Activated CD4-positive, CD25-positive, alpha-beta regulatory T cell (primary cell): Measurements from ENCODE around the gene MEX3D.

ENCODE experiments used
- DNase-seq, 4 experiments: peaks; one replicate each; lab custom pipeline; 2025; lab: John Stamatoyannopoulos, UW

The MEX3D gene

DNA sequence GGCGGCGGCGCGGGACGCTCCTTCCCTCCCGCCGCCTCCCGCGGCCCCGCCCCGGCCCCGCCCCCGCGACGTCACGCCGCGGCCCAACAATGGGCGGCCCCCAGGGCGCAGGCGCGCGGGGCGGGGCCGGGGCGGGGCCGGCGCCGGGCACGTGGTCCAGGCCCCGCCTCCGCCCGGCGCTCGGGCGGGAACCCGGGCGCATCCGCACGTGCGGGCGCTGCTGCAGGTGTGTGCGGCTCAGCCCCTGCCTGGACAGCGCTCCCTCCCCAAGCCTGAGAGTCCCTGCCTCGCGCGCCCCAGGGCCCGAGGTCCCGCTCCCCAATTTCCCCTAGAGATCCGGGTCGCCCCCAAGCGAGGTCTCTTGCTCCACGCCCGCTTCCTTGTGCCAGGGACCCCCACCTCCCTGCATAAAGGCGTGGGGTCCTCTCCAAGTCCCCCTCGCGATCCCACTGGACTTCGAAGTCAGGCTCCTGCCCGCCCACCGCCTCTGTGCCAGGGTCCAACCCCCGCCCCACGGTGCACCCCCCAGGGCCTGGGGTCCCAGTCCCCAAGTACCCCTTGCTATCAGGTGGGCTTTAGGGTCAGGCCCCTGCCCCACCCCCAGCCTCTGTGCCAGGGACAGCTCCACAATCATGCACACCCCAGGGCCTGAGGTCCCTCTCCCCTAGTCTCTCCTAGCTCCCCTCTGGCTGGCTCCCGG lies at the start of gene MEX3D:
Gene MEX3D, minus strand, starts transcription at position 6 of the 700 bp plus-strand sequence. CDS start 267 bp downstream, outside the sequence.
- DNase-seq, result peak; percentile 62 to 80 (median 72)

DNA sequence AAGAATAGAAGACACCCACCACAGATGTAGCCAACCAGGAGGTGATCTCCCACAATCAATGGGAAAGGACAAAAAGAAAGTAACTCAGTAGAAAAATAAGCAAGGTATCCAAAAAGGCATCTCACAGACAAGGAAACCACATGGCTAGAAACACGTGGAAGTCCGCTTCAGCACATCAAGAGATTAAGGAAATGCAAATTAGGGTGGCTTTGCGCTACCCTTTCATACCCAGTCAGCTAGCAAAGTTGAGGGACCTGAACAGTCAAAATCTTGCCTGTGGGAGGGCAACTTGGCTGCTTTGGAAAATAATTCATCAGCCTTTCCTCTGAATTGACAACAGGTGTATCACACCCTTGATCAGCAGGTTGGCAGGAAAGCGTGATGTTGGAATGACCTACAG lies 48.8 kb upstream of the MEX3D start:
- no peak for DNase-seq

DNA sequence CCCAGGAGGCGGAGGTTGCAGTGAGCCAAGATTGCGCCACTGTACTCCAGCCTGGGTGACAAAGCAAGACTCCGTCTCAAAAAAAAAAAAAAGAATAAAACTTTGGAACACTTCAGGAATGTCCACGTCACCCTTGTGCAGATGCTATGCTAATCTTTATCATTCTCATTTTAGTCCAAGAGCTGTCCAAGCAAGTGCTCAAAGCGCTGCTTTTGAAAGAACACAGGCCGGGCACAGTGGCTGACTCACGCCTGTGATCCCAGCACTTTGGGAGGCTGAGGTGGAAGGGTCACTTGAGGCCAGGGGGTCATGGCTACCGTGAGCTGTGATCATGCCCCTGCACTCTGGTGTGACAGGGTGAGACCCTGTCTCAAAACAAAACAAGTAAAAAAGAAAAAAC lies 48.3 kb upstream of the MEX3D start:
- no peak for DNase-seq

DNA sequence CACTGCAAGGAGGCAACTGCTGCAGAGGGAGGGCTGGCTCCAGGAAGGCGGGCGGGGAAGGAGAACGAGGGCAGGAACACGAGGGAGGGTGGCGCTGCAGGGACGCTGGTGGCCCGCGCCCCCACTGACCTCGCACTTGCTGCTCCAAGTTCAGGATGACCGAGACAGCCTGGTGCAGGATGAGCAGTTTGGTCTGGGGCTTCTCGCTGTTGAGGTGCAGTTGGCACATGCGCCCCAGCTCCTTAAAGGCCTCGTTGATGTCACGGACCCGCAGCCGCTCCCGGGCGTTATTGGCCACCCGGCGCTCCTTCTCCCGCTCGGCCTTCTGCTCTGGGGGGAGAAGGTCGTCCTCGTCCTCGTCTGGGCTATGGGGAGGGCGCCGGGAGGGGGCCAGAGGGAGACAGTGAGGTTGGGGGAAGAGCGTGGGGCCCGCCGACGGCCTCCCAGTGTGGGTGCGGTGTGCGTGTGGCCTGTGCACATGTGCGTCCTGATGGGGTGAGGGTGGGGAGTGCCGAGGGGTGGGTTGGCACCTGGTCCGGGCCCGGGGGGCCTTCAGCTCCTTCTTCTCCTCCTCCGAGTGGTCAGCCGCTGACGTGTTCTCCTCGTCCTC lies 47.1 kb upstream of the MEX3D start:
- DNase-seq, result no peak

DNA sequence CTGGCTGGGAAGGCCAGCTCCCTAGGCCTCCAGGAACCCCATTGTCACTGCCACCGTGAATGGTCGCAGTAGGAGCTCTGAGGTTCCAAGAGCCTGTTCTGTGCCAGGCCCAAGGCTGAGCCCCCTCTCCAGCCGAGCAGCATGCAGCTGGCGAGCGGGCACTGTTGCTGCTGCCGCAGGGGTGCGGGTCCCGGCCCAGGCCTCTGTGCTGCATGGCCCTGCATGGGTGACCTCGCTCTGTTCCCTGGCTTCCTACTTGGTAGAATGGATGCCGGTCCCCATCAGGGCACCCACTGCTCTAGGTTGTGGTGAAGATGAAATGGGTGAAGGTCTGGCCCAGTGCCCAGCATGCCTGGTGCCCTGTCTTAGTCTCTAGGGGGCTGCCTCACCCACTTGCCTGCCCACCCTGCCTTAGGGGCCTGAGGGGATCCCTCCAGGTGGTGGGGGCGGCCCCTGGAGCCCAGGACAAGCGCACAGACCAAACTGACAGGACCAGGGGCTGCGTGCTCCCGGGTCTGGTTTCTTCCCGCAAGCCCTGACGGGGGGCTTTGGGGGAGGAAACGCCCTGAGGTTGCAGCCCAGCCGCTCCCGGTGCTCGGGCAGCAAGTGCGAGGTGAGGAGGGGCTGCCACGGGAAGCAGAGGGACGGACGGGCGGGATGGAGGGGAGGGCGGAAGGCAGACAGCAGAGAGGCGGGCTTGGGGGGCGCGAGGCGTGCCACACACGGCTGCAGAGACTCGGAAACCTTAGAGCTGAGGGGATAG lies 45.9 kb upstream of the MEX3D start:
- DNase-seq, result no peak

DNA sequence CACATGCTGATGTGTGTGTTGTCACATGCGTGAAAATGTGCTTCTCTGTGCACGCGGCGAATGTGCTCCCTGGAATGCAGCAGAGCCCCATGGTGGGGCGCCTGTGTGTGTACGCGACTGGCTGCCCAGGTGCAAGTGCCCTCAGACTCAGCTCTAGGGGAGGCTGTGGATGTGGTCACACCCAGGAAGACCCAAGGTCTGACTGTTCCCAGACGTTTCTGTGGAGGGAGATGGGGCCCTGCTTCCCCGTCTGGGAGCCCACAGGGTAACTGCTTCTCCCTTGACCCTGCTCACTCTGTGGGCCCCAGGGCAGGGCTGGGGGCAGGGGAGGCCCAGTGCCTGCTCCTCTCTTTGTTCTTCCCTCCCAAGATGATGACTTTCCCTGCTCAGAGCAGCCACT lies 45.0 kb upstream of the MEX3D start:
- no peak for DNase-seq

DNA sequence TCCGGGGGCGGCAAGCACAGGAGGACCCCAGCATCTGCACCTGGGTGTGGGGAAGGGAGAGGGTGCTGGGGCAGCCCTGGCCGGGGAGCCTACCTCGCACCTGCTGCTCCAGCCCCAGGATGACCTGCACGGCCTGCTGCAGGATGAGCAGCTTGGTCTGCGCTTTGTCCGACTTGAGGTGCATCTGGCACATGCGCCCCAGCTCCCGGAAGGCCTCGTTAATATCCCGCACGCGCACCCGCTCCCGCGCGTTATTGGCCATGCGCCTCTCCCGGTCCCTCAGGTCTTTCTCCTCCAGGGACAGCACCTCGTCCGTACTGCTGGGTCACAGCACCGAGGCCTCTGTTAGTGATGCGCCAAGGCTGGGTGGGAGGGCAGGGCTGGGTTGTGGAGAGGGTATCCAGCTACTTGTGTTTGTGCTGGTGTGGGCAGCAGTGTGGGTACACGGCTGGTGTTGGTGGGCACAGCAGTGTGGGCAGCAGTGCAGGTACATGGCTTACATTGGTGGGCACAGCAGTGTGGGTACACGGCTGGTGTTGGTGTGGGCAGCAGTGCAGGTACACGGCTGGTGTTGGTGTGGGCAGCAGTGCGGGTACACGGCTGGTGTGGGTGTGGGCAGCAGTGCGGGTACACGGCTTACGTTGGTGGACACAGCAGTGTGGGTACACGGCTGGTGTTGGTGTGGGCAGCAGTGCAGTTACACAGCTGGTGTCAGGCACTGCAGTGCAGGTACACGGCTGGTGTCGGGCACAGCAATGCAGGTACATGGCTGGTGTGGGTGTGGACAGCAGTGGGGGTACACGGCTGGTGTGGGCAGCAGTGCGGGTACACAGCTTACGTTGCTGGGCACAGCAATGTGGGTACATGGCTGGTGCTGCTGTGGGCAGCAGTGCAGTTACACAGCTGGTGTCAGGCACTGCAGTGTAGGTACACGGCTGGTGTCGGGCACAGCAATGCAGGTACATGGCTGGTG lies 44.3 kb upstream of the MEX3D start:
- DNase-seq, result no peak

DNA sequence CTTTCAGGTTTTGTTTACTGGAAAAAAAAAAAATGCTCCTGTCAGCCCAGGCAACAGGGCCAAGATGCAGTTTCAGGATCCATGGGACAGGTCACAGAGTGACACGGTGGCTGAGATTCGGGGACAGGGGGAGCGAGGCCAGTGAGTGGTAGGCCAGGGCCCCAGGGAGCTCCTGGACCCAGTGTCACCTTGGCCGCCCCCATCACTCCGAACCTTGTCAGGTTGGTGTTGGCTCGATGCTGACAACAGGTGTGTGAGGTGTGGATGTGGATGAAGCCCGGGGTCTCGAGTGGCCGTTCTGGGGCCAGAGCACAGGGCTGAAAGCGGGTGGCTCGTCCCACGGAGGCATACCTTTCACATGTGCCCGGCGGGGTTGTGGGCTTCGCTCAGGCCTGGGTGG lies 43.2 kb upstream of the MEX3D start:
- no peak for DNase-seq

DNA sequence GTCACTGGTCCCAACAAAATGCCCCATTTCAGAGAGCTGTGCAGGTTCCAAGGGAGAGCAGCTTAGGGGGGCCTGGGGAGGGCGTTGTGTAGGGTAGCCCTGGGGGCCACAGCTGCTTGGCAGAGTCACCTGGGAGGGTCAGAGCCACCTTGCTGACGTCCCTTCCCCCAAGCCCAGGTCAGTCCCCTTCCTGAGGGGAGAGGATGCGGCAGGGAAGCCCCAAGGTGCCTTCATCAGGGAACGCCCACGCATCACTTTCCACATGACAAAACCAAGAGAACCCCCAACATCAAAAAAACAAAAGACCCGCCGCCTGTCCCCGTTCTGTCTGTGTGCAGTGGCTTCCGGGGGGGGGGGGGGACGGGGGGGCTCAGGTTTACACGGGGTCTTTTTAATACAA lies 42.5 kb upstream of the MEX3D start:
- no peak for DNase-seq

DNA sequence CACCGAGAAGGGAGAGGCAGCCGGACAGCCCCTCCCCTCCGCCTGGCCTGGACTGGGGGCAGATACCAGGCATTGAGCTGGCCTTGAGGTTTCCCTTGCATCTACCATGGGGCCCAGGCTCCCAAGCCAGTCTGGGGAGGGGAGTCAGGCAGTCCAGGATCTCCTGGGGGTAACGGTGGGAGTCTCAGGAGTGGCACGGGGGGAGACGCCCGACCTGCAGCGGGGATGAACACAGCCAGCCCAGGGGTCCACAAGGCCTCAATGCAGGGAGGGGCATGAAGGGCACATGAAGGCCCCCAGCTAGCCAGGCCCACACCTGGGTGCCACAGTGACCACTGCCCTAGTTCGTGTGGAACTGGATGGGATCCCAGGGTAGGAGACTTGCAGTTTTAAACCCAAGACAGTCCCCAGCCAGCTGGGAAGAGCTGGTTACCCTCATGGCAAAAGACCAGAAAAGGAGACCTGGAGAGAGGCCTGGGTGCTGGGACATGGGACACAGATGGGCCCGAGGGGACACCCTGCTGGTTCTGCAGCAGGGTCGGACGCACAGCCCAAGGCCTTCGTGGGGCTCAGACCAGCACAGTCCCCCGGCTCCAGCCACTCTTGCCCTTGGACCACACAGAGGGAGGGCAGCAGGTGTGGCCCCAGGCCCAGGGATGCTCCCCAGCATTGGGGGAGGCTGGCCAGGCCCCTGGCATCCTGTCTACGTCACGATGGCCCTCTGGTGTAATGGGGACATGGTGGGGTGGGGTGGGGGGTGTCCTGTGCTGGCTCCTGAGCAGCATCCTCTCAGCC lies 41.8 kb upstream of the MEX3D start:
- no peak for DNase-seq

DNA sequence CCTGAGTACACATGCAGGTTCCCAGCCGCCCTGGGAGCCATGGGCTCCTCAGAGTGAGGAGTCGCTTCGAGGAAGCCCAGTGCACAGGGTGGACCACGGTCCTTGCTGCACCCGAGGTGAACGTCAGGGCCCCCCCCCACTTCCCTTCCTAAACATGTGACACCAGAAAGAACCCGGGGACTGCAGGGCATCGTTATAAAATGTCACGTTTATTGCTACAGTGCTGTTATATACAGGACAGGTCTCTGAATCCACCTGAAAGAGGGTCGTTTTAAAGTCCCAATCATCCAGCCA lies 40.9 kb upstream of the MEX3D start:
- DNase-seq, result no peak

DNA sequence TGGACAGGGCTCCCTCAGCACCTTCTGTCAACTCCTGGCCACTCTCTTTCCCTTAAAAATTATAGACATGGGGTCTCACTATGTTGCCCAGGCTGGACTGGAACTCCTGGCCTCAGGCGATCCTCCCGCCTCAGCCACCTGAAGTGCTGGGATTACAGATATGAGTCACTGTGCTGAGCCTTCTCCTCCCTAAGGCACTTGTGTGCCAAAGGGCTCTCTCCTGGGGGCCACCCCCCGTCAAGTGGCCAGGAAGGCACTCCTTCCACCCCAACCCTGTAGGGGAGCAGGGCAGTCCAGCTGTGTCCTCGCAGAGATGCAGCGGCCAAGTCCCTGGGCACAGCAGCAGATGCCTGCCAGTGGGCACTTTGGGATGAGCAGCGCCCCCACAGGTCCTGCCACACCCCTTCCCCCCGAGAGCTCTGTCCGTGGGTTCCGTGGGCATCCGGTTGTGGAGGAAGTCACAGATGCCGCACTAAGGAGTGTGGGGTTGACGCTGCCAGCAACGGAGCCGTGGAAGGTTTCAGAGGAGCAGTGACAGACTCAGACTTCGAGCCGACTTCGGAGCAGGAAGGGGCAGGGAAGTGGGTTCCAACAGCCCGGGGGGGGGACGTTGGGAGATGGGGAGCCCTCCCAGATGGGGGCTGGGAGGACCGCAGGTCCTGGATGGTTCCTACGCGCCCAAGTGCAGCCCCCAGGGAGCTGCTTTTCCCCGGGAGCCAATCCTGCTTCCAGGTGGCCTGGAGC lies 40.4 kb upstream of the MEX3D start:
- no peak for DNase-seq

DNA sequence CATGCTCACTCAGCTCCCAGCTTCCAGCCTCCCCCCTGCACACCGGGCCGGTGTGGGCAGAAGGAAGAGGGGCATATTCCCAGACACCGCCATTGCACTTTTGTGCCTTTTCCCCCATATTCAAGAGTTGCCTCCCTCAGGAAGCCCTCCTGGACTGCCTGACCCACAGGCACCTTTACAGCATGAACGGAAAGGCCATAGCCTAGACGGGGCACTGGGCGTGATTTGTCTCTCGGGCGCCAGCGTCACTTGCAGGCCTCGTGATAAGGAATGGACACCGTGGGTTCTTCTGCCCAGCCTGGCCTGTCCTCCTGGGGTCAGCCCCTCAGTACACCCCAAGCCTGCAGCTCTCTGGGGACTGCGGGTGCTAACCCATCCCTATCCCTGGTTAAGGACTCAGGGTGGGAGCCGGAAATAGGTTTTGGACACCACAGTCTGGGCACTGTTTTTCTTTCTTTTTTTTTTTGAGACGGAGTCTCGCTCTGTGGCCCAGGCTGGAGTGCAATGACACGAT lies 38.1 kb upstream of the MEX3D start:
- no peak for DNase-seq

DNA sequence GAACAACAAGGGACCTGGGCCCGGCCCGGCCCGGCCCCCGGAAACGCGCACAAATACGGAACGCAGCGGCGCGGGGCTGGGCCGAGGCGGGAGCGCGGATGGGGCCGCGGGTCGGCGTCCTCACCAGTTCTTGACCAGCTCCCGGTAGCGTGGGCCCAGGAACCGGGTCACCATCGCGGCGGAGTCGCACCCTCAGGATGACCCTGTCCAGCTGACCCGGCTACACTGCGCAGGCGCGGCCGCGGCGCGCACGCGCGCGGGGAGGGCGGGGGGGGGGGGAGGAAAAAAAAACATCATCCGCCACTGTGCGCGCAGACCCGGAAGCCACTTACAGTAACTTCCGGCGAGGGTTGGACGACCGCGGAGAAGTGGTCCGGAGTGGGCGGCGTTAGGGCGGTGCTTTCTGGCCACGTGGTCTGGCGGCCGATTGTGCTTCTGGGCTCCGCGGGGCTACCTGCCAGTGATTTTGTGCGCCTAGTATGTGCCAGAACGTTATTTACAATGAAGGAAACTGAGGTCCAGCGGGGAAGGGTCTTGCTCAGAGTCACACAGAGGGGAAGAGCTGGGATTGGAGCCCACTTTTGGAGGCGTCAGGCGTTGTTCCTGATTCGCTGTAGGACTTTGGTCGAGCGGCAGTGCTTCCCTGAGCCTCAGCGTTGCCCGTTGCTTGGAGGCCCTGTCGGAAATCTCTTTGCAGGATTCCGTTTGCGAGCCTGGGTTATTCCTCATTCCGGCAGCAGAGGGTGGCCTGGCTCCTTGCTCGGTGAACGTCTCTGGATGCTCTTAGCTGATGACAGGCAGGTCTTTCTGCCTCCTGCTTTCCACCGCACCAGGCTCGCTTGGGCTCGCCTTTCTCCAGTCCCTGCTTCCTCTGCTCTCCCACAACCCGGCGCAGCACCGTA lies 37.4 kb upstream of the MEX3D start, which contains the start of gene UQCR11:
Gene UQCR11, minus strand, starts transcription at position 227 of the 902 bp plus-strand sequence. Its CDS starts 53 bp downstream, at position 174.
- DNase-seq, result peak; percentile 74 to 84 (median 80)

DNA sequence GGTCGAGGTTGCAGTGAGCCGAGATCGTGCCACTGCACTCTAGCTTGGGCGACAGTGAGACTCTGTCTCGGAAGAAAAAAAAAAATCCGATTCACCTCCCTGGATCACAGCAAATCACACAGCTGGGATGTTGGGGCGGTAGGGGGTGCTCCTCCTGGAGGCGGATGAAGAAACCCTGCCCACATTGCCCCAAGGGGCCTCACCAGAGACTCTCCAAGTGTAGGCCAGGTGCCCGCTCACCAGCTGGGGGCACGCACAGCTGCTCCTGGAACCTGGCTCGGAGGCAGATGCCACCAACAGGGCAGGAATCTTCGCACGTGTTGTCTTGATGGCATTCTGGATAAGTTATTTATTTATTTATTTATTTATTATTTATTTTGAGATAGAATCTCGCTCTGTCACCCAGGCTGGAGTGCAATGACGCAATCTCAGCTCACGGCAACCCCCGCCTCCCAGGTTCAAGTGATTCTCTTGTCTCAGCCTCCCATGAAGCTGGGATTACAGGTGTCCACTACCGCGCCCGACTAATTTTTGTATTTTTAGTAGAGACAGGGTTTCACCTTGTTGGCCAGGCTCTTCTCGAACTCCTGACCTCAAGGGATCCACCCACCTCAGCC lies 34.1 kb upstream of the MEX3D start:
- no peak for DNase-seq

DNA sequence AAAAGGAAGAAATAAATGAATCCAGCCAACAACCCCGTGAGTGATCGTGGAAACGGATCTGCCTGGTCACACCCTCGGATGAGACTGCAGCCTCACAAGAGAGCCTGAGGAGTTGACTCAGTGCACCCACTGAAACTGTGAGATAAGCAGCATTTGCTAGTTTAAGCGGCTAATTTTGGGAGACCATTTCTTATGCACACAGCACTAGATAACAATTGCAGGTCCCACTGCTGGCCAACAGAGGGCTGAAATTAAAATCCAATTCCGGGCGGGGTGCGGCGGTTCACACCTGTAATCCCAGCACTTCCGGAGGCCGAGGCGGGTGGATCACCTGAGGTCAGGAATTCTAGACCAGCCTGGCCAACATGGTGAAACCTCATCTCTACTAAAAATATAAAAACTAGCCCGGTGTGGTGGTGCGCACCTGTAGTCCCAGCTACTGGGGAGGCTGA lies 33.5 kb upstream of the MEX3D start:
- DNase-seq, result no peak

DNA sequence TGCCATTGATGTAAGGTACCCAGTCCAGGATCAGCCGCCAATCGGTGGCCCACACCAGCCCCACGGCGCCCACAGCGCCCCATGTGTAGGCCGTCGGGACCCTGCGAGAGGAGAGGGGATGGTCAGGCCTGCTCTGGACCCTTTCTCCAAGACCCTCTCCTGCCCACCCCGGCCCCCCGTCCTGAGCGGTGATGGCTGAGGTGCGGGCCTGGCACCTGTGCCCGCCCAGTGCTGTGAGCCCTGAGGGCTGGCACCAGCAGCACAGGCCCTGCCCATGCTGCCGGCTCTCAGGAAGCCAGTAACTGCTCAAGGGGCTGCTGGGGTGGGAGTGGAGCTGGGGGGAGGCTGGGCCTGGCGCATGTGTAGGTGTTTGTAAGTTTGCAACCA lies 31.3 kb upstream of the MEX3D start:
- no peak for DNase-seq

DNA sequence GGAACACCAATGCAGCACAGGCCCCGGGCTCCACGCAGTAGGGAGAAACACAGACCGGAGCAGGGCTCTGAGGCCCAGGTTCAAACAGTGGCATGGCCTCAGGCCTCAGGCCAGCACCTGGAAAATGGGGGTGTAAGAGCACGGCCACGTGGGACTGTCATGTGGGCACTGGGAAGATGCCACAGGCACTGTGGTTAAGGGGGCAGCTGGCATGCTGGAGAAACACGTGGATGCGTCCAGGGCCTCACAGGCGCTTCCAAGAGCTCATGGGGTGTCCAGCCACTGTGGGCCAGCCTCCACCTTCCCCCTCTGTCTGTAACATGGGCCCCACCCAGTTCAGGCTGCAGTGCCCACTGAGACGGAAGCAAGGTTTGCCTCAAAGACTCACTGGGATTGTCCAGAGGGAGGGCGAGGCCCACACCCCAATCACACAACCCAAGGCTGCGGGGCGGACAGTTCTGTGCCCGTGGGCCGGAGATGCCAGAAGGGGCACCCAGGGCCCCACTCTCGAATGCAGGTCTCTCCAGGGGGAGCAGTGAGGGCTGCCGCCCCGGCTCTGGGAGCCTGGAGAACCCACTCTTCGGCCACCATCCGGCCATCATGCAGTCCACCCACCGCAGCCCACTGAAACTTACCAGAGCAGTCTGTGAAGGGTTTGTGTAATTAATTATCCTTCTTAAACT lies 30.8 kb upstream of the MEX3D start:
- DNase-seq, result no peak
